Right kidney (tissue), 1 donor: ENCODE results near the gene STAC2.

Source experiments
- DNase-seq: peaks from one replicate; pipeline ENCODE4 v3.0.0-alpha.2; 2016

Gene STAC2

GRCh38 chr17:39165178-39165840, 60.4 kb downstream of the STAC2 start:
- peak; percentile 39 for DNase-seq

GRCh38 chr17:39164675-39165143, 61.0 kb downstream of the STAC2 start:
- peak; percentile 79 for DNase-seq

- no peak for DNase-seq
Observed at GRCh38 chr17:39161962-39162361, 63.8 kb downstream of the STAC2 start.
